Epithelial cell of prostate (primary cell): ENCODE results near the gene CSNK1A1.
"Not testable (repeated sequence)": the region's sequence is repeated elsewhere in the genome, so short reads cannot be mapped to it uniquely, and the experiment has no call there.

Experiments used
- DNase-seq: peaks from one replicate; pipeline ENCODE4 v3.0.0-alpha.2; 2011; ENCODE audit warnings: low read depth, low spot score
- H3K27ac ChIP-seq: fragments of 450-650 bp; 2 replicates; pipeline ENCODE4 v1.5.1; 2017; ENCODE audit warnings: mild to moderate bottlenecking

Gene CSNK1A1

DNA sequence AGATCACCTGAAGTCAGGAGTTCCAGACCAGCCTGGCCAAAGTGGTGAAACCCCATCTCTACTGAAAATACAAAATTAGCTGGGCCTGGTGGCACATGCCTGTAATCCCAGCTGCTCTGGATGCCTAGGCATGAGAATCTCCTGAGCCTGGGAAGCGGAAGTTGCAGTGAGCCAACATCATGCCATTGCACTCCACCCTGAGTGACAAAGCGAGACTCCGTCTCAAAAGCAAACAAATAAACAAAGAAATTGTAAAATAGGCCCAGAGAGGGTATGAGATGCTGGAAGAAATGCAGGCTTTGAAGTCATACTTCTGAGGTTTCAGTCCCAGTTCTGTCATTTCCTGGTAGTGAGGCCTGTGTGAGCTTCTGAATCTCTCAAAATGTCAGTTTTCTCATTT, 24.8 kb upstream of the CSNK1A1 start:
- H3K27ac ChIP-seq, result no peak overlapping the region
- DNase-seq, result no peak

GRCh38 chr5:149575131-149575530, 23.9 kb upstream of the CSNK1A1 start:
- no peak for DNase-seq
- H3K27ac ChIP-seq, result no peak overlapping the region

- DNase-seq, result no peak
- H3K27ac ChIP-seq, result no peak overlapping the region
Observed at GRCh38 chr5:149572576-149573231, 21.5 kb upstream of the CSNK1A1 start.

DNA sequence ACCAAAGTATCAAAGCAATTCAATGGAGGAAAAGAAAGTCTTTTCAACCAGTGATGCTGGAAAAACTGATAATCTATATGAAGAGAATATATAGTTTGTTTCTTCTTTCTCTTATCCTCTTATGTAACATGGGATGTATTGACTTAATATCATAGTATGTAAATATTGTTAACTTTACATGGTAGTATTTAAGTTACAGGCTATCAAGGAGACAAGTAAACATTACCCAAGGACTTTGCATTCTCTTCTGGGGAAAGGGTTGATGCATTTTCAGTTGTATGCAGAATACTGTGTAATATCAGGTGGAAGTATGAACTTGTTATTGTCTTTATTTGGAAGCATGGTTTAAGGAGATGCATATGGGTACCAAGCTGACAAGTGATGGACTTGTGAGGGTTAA, 20.9 kb upstream of the CSNK1A1 start:
- no peak overlapping the region for H3K27ac ChIP-seq
- DNase-seq, result no peak

DNA sequence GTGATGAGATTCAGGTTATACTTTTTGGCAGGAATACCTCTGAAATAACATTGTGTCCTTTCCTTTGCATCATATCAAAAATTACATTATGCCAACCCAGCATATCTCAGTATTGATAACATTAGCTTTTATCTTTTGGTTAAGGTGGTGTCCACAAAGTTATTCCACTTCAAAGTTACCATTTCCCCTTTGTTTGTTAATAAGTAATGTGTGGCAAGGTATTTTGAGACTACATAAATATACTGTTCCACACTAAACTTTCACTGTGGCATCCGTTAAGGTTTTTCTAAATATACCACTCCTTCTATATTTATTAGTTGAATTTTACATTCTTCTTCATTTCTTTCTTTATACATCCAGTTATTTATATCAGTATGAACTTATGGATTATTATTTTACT, 16.0 kb upstream of the CSNK1A1 start:
- H3K27ac ChIP-seq, result no peak overlapping the region
- no peak for DNase-seq

- not testable (repeated sequence) for DNase-seq
- peak overlapping the region; percentile 98 for H3K27ac ChIP-seq
Observed at GRCh38 chr5:149564542-149565140, 13.4 kb upstream of the CSNK1A1 start.

GRCh38 chr5:149563466-149563865, 12.2 kb upstream of the CSNK1A1 start:
- DNase-seq, result no peak
- H3K27ac ChIP-seq, result peak overlapping the region; percentile 98

- H3K27ac ChIP-seq, result peak overlapping the region; percentile 98
- peak; percentile 88 for DNase-seq
Observed at GRCh38 chr5:149561848-149562247, 10.6 kb upstream of the CSNK1A1 start.

GRCh38 chr5:149559706-149560105, 8.5 kb upstream of the CSNK1A1 start:
- no peak overlapping the region for H3K27ac ChIP-seq
- DNase-seq, result no peak

DNA sequence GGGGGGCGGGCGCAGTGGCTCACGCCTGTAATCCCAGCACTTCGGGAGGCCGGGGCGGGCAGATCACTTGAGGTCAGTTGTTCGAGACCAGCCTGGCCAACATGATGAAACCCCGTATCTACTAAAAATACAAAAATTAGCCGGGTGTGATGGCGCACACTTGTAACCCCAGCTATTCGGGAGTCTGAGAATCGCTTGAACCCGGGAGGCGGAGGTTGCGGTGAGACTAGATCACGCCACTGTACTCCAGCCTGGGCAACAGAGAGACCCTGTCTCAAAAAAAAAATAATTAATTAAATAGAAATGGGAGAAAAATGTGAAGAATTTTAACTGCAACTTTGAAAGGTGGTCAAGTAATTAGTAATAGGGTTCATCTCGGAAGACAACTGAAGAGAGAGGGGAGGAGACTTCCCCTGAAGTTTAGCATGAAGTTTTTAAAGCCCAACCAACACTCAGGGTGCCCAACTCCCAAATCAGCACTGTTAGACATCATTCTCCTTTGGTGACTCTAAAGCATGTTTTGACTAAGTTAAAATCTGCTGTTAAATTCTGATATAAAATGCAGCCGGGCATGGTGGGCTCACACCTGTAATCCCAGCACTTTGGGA, 1.4 kb upstream of the CSNK1A1 start:
- DNase-seq, result no peak
- peak overlapping the region; percentile 94 for H3K27ac ChIP-seq

- no peak for DNase-seq
- H3K27ac ChIP-seq, result peak overlapping the region; percentile 94
Observed at GRCh38 chr5:149552038-149552494, 827 bp upstream of the CSNK1A1 start.

DNA sequence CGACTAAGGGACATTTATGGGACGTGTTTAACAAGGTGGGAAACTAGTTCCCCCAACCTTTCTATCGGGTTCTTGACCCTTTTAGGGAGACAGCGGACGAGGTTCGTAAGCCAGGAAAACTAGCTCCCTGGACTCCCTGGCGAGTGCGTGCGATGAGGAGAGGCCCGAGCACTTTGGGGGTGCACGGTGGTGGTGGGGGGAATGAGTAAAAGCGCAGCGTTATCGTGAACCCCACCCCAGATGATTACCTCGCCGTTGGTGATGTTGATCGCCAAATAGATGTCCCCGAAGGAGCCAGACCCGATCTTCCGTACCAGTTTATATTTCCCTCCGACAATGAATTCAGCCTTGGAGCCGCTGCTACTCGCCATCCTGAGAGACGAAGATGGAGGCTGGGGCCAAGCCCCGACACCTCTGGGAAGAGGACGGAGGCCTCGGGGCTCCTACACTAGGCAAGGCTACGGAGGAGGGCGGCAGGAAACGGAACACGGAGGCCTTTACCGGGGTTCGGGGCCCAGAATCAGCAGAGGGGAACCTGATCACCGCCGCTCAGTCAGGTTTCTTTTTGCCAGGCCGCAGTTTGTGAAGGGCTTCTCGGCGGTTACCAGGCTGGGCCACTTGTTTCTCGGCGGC, 529 bp downstream of the CSNK1A1 start:
- peak overlapping the region; percentile 94 for H3K27ac ChIP-seq
- no peak for DNase-seq

- no peak for DNase-seq
- H3K27ac ChIP-seq, result peak overlapping the region; percentile 94
Observed at GRCh38 chr5:149550268-149550583, 1.0 kb downstream of the CSNK1A1 start.

GRCh38 chr5:149549461-149550267, 1.6 kb downstream of the CSNK1A1 start:
- DNase-seq, result no peak

DNA sequence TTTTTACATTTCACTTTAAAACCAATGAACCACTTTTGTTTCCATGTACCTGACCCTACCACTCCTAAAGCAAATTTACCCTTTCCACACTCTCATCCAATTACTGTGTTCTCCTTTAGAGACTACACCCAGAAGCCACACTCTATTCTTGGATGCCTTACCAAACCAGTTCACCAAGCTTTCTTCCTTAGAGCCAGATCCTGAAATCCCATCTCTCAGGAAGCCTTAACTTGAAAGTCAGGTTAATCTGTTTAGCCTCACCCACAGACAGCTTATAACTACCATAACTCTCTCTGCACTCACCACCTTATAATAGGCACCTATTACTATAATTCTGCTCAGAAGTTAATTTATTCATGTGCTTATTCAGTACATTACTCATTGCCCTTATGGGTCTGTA, 4.3 kb downstream of the CSNK1A1 start:
- DNase-seq, result no peak
- H3K27ac ChIP-seq, result peak overlapping the region; percentile 94

More at GRCh38 chr5:149549461-149550267, 1.6 kb downstream of the CSNK1A1 start:
- H3K27ac ChIP-seq, result peak overlapping the region; percentile 94

GRCh38 chr5:149545327-149545726, 5.9 kb downstream of the CSNK1A1 start:
- no peak overlapping the region for H3K27ac ChIP-seq

DNA sequence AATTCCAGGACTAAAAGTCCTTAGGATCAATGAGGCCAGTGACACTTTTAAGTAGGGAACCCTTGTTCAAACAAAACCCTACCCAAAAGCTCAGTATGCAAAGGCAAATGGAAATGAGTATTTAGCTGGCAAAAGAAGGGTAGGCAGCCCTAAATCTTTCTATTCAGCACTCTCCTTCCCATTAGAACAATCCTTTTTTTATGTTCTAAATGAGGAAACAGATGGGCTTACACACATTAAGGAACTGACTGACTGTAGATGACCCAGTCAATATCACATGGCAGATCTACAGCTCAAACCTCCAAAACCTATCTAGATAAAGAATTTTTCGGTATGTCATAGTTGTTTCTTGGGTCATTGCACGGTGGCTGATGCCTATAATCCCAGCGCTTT, 7.2 kb downstream of the CSNK1A1 start:
- peak overlapping the region; percentile 4 for H3K27ac ChIP-seq
- no peak for DNase-seq

More at GRCh38 chr5:149545327-149545726, 5.9 kb downstream of the CSNK1A1 start:
- DNase-seq, result no peak

GRCh38 chr5:149543361-149544027, 7.7 kb downstream of the CSNK1A1 start:
- no peak for DNase-seq
- H3K27ac ChIP-seq, result peak overlapping the region; percentile 4

- H3K27ac ChIP-seq, result no peak overlapping the region
- DNase-seq, result no peak
Observed at GRCh38 chr5:149541893-149542292, 9.3 kb downstream of the CSNK1A1 start.

- H3K27ac ChIP-seq, result no peak overlapping the region
- no peak for DNase-seq
Observed at GRCh38 chr5:149540089-149540488, 11.2 kb downstream of the CSNK1A1 start.
